Endothelial cell (in vitro differentiated cells): ENCODE results near the gene CCDC90B. TPM values are rescaled to one million over a fixed set of nuclear protein-coding genes. Genes with fewer than 3 reads are reported as not detected.

Source experiments
- DNase-seq: peaks from one replicate; pipeline ENCODE4 v3.0.0; 2021; ENCODE audit warnings: low spot score
- H3K27ac Mint-ChIP-seq: one replicate; pipeline ENCODE4 v1.8.0; 2021; ENCODE audit warnings: mixed read lengths, inconsistent platforms; ENCODE audit not compliant: unreplicated experiment
- H3K27me3 Mint-ChIP-seq: one replicate; pipeline ENCODE4 v1.8.0; 2021; ENCODE audit warnings: mild to moderate bottlenecking, moderate library complexity, mixed read lengths, inconsistent platforms; ENCODE audit not compliant: unreplicated experiment
- H3K36me3 Mint-ChIP-seq: one replicate; pipeline ENCODE4 v1.8.0; 2021; ENCODE audit warnings: mild to moderate bottlenecking, low read depth, mixed read lengths, inconsistent platforms; ENCODE audit not compliant: unreplicated experiment
- H3K4me1 Mint-ChIP-seq: one replicate; pipeline ENCODE4 v1.8.0; 2021; ENCODE audit warnings: mild to moderate bottlenecking, mixed read lengths, inconsistent platforms; ENCODE audit not compliant: unreplicated experiment
- H3K4me3 Mint-ChIP-seq: one replicate; pipeline ENCODE4 v1.8.0; 2021; ENCODE audit warnings: mild to moderate bottlenecking, mixed read lengths, inconsistent platforms; ENCODE audit not compliant: unreplicated experiment
- H3K9me3 Mint-ChIP-seq: one replicate; pipeline ENCODE4 v1.8.0; 2021; ENCODE audit warnings: mixed read lengths, inconsistent platforms; ENCODE audit not compliant: unreplicated experiment
- CTCF ChIP-seq: fragments of 200-600 bp; sonication (generic); IDR thresholded peaks from one replicate; pipeline ENCODE4 v1.5.0; 2021; ENCODE audit warnings: antibody characterized with exemption; ENCODE audit not compliant: unreplicated experiment
- total RNA-seq: library from RNA; stranded (reverse); fragmentation: NEBNext Ultra II Directional; extraction: Animal tissue kit (Norgen Biotek cat#: 25700); gene quantifications from one replicate; pipeline ENCODE4 v1.2.1, GENCODE V29; 2021; ENCODE audit not compliant: unreplicated experiment

CCDC90B gene
- total RNA-seq, 1 donor from 2014 or later, result 81.7 TPM

DNA sequence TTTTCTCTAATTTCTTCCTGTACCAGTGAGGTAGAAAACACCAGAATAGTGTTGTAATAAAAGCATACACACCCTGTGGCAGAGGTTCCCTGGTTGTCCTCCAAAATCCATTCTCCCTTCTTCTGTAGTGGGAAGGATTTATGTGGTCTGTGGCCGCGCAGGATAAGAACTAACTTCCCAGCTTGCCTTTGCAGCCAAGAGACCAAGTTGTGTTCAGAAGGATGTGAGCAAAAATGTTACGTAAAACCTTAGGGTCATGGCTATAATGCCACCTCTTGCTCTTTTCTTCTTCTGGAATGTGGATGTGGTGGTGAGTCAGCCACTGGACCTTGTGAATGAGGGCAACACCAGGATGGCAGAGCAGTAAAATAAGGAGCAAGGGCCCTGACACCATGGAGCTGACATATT lies 28.4 kb downstream of the CCDC90B start:
- Mint-ChIP-seq H3K4me3 (no peak overlapping the region), H3K4me1 (no peaks in the 10 kb centered on the region), H3K9me3 (no peaks in the 10 kb centered on the region), H3K27me3 (no peaks in the 10 kb centered on the region), H3K27ac (no peak overlapping the region), H3K36me3 (peaks cover 17% of the 10 kb centered on the region)
- no peak for TF ChIP-seq CTCF
- DNase-seq, result no peak

- Mint-ChIP-seq H3K4me1 (no peaks in the 10 kb centered on the region), H3K27ac (no peak overlapping the region), H3K4me3 (no peak overlapping the region), H3K27me3 (no peaks in the 10 kb centered on the region), H3K9me3 (no peaks in the 10 kb centered on the region), H3K36me3 (peaks cover 16% of the 10 kb centered on the region)
- DNase-seq, result no peak
- no peak for TF ChIP-seq CTCF
Measured at GRCh38 chr11:83256602-83257340, 29.4 kb downstream of the CCDC90B start.

GRCh38 chr11:83255366-83255765 lies 30.8 kb downstream of the CCDC90B start:
- Mint-ChIP-seq H3K27me3 (no peaks in the 10 kb centered on the region), H3K4me1 (no peaks in the 10 kb centered on the region), H3K27ac (no peak overlapping the region), H3K9me3 (no peaks in the 10 kb centered on the region), H3K36me3 (peaks cover 13% of the 10 kb centered on the region), H3K4me3 (no peak overlapping the region)
- DNase-seq, result no peak
- no peak for TF ChIP-seq CTCF

DNA sequence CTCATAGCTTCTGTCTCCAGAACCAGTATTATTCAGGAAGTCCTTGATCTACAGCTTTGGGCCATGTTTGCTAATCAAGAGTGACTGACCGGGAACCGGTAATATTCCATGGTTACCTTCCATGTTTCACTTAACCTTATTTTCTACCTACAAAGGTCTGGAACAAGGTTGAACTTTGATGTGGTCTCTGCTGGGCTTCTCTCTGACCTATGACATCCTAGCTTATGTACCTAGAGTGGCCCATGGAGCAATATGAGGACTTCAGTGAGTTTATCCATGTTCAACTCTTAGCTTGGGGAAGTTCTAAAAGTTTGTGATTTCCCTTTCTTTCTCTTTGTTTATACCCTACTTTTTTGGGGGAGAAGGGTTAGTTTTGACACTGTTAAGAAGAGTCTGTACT lies 33.2 kb downstream of the CCDC90B start:
- no peak overlapping the region for H3K4me3 Mint-ChIP-seq
- H3K4me1 Mint-ChIP-seq, result no peaks in the 10 kb centered on the region
- H3K27me3 Mint-ChIP-seq, result no peaks in the 10 kb centered on the region
- TF ChIP-seq CTCF, result no peak
- H3K27ac Mint-ChIP-seq, result no peak overlapping the region
- peaks cover 10% of the 10 kb centered on the region for H3K36me3 Mint-ChIP-seq
- no peak for DNase-seq
- H3K9me3 Mint-ChIP-seq, result no peaks in the 10 kb centered on the region

DNA sequence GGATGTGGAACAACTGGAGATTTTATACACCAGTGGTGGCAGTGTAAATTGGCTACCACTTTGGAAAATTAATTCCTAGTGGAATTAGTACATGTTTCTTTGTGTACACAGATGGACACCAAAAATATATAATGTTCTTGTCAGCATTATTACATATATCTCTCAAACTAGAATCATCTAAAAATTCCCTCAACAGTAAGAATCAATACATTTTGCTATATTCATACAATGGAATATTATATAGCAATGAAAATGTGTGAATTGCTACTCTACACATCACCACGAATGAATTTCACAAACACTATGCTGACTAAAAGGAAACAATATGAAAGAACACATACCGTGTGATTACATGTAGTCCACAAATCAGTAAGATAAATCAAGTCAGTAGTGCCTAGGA lies 33.9 kb downstream of the CCDC90B start:
- no peak overlapping the region for H3K27ac Mint-ChIP-seq
- peaks cover 3% of the 10 kb centered on the region for H3K36me3 Mint-ChIP-seq

More for the DNA sequence above, 33.9 kb downstream of the CCDC90B start:
- H3K4me3 Mint-ChIP-seq, result no peak overlapping the region
- TF ChIP-seq CTCF, result no peak
- H3K27me3 Mint-ChIP-seq, result no peaks in the 10 kb centered on the region
- DNase-seq, result no peak
- no peaks in the 10 kb centered on the region for H3K9me3 Mint-ChIP-seq
- no peaks in the 10 kb centered on the region for H3K4me1 Mint-ChIP-seq
